GM12865 (cell line): ENCODE measurements around the gene APOBEC3G.
A peak's percentile ranks its signal among the peaks of the same experiment; 100 is the strongest.
"Not testable (repeated sequence)": the region's sequence is repeated elsewhere in the genome, so short reads cannot be mapped to it uniquely, and the experiment has no call there.

ENCODE experiments used
- DNase-seq: peaks from one replicate; pipeline ENCODE4 v3.0.0; 2010; ENCODE audit warnings: low read depth
- H3K4me3 ChIP-seq: 2 replicates; pipeline ENCODE4 v1.5.1; 2011; ENCODE audit warnings: mild to moderate bottlenecking, low read depth, low read length, control low read depth
- CTCF ChIP-seq: IDR thresholded peaks from 2 replicates; pipeline ENCODE4 v1.5.1; 2011; ENCODE audit warnings: low read length, control low read depth, low read depth, inconsistent platforms; ENCODE audit not compliant: insufficient read depth; ENCODE audit errors: missing control alignments

The APOBEC3G gene

GRCh38 chr22:39041908-39042307 is 35.2 kb upstream of the APOBEC3G start:
- no peak for TF ChIP-seq CTCF
- peak overlapping the region; percentile 99 for H3K4me3 ChIP-seq
- no peak for DNase-seq

GRCh38 chr22:39043063-39043462 is 34.0 kb upstream of the APOBEC3G start:
- not testable (repeated sequence) for DNase-seq, H3K4me3 ChIP-seq

- not testable (repeated sequence) for H3K4me3 ChIP-seq, DNase-seq
Observed at GRCh38 chr22:39045136-39045535, 31.9 kb upstream of the APOBEC3G start.

- not testable (repeated sequence) for H3K4me3 ChIP-seq, DNase-seq
Observed at GRCh38 chr22:39049486-39049885, 27.6 kb upstream of the APOBEC3G start.

GRCh38 chr22:39051844-39052495 is 25.1 kb upstream of the APOBEC3G start:
- H3K4me3 ChIP-seq, DNase-seq: not testable (repeated sequence)

GRCh38 chr22:39055658-39056057 is 21.4 kb upstream of the APOBEC3G start:
- no peak overlapping the region for H3K4me3 ChIP-seq
- no peak for TF ChIP-seq CTCF
- no peak for DNase-seq

GRCh38 chr22:39061290-39061689 is 15.8 kb upstream of the APOBEC3G start:
- H3K4me3 ChIP-seq, DNase-seq: not testable (repeated sequence)

- DNase-seq, H3K4me3 ChIP-seq: not testable (repeated sequence)
Observed at GRCh38 chr22:39061951-39062350, 15.1 kb upstream of the APOBEC3G start.

- not testable (repeated sequence) for H3K4me3 ChIP-seq, DNase-seq
Observed at GRCh38 chr22:39063904-39064303, 13.2 kb upstream of the APOBEC3G start.

- peak; percentile 73 for DNase-seq
- peak overlapping the region; percentile 79 for H3K4me3 ChIP-seq
Observed at GRCh38 chr22:39066442-39067276, 10.4 kb upstream of the APOBEC3G start.

GRCh38 chr22:39068033-39068785 is 8.9 kb upstream of the APOBEC3G start:
- DNase-seq, result peak; percentile 66
- peak overlapping the region; percentile 79 for H3K4me3 ChIP-seq
- peak; percentile 49 for TF ChIP-seq CTCF
